GM12873 (cell line): ENCODE data around the gene RNF166.
A peak's percentile ranks its signal among the peaks of the same experiment; 100 is the strongest.

Experiments
- CTCF ChIP-seq: IDR thresholded peaks from 2 replicates; pipeline ENCODE4 v1.5.1; 2012; ENCODE audit warnings: low read depth, mild to moderate bottlenecking, moderate library complexity, low read length, control low read depth; ENCODE audit not compliant: insufficient read depth; ENCODE audit errors: missing control alignments

The RNF166 gene

GRCh38 chr16:88738151-88739084, 32.2 kb upstream of the RNF166 start:
- TF ChIP-seq CTCF, result no peak

- TF ChIP-seq CTCF, result peak; percentile 90
Observed at GRCh38 chr16:88737298-88738150, 31.3 kb upstream of the RNF166 start.

- no peak for TF ChIP-seq CTCF
Observed at GRCh38 chr16:88736496-88736895, 30.3 kb upstream of the RNF166 start.

- TF ChIP-seq CTCF, result no peak
Observed at GRCh38 chr16:88736088-88736487, 29.9 kb upstream of the RNF166 start.

DNA sequence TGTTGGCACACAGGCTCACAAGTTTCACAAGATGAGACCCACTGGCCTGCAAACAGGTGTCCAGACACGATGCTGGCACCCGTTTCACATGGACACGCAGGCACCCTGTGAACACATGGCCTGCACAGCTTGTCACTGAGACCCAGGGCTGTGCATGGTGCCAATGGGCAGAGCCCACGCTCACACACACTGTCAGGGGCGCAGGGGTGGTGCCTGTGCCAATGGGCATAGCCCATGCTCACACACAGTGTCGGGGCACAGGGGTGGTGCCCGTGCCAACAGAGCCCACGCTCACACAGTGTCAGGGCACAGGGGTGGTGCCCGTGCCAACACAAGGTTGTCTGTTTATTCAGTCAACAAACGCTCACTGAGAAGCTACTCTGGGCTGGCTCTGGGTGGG, 29.4 kb upstream of the RNF166 start:
- TF ChIP-seq CTCF, result no peak

- no peak for TF ChIP-seq CTCF
Observed at GRCh38 chr16:88735121-88735520, 28.9 kb upstream of the RNF166 start.

DNA sequence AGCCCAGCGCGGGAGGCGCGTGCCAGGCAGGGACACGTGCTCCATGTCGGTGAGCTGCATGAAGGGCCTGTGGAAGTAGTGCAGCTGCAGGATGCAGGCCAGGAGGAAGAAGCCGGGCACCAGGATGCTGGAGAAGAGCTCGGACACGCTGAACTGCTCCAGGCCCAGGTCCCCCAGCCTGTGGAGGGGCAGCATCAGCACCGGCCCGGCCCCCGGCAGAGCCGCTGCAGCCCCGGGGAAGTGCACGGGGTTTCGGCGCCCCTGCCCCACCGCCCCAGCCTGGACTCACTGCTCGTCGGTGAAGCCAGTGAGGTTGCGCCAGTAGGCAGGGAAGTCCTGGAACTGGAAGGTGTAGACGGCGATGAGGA, 28.1 kb upstream of the RNF166 start:
- TF ChIP-seq CTCF, result no peak
